ENCODE measurements around the gene IGF1R.

DNA sequence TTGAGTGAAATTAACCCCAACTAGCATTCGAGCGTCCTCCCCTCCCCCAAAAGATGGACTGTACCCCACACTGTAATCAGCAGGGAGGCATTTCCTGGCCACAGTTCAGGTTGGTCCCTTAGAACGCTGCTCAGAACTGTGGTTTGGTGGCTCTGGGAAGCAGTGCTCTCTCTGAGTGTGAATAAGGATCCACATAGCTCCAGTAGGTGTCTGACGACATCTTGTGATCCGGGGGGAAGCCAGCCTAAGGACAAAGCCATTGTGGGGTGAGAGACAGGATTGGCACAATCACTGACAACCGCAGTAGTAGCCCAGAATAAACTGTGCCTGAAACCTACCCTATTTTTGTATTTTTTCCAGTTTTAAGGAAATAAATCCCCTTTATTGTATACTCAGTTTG, 125.3 kb downstream of the IGF1R start:
- TF ChIP-seq, protein P1, sequence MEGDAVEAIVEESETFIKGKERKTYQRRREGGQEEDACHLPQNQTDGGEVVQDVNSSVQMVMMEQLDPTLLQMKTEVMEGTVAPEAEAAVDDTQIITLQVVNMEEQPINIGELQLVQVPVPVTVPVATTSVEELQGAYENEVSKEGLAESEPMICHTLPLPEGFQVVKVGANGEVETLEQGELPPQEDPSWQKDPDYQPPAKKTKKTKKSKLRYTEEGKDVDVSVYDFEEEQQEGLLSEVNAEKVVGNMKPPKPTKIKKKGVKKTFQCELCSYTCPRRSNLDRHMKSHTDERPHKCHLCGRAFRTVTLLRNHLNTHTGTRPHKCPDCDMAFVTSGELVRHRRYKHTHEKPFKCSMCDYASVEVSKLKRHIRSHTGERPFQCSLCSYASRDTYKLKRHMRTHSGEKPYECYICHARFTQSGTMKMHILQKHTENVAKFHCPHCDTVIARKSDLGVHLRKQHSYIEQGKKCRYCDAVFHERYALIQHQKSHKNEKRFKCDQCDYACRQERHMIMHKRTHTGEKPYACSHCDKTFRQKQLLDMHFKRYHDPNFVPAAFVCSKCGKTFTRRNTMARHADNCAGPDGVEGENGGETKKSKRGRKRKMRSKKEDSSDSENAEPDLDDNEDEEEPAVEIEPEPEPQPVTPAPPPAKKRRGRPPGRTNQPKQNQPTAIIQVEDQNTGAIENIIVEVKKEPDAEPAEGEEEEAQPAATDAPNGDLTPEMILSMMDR (IDR thresholded peaks at IDR 0.05) = no peak
- TF ChIP-seq POLR2A (IDR thresholded peaks at IDR 0.05) = no peak

Data from adrenal gland (tissue), 5 donors.